ENCODE data around the gene WRAP73.
"Not testable (repeated sequence)": the region's sequence is repeated elsewhere in the genome, so short reads cannot be mapped to it uniquely, and the experiment has no call there.

DNA sequence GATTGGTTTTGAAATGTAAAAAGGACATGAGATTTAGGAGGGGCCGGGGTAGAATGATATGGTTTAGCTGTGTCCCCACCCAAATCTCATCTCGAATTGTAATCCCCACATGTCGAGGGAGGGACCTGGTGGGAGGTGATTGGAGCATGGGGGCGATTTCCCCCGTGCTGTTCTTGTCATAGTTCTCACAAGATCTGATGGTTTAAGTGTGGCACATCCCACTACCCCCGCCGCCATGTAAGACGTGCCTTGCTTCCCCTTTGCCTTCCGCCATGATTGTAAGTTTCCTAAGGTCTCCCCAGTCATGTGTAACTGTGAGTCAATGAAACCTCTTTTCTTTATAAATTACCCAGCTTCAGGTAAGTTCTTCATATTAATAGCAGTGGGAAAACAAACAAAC is 27.8 kb downstream of the WRAP73 start:
- TF ChIP-seq, protein P1, sequence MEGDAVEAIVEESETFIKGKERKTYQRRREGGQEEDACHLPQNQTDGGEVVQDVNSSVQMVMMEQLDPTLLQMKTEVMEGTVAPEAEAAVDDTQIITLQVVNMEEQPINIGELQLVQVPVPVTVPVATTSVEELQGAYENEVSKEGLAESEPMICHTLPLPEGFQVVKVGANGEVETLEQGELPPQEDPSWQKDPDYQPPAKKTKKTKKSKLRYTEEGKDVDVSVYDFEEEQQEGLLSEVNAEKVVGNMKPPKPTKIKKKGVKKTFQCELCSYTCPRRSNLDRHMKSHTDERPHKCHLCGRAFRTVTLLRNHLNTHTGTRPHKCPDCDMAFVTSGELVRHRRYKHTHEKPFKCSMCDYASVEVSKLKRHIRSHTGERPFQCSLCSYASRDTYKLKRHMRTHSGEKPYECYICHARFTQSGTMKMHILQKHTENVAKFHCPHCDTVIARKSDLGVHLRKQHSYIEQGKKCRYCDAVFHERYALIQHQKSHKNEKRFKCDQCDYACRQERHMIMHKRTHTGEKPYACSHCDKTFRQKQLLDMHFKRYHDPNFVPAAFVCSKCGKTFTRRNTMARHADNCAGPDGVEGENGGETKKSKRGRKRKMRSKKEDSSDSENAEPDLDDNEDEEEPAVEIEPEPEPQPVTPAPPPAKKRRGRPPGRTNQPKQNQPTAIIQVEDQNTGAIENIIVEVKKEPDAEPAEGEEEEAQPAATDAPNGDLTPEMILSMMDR (conservative IDR thresholded peaks at IDR 0.05; ENCODE audit: low read depth, low read length) = not testable (repeated sequence)
- TF ChIP-seq EZH2 (IDR thresholded peaks at IDR 0.05; ENCODE audit: borderline replicate concordance, low read depth, low read length, poor library complexity, severe bottlenecking) = not testable (repeated sequence)
